T-cell (primary cell): ENCODE results near the gene CTXND2. TPM values are rescaled to one million over a fixed set of nuclear protein-coding genes. Genes with fewer than 3 reads are reported as not detected.

Source experiments
- ATAC-seq, 4 experiments: fragments of 200-7000 bp in 3 of 4; fragments of 150-1000 bp in 1 of 4; cut with Tn5 transposase; replicated peaks in 1 of 4; 1 replicate in 3 of 4; 2 replicates in 1 of 4; pipeline ENCODE4 v1.10.0; 2021; ENCODE audit warnings: moderate library complexity in 3 of 4, mild to moderate bottlenecking in 2 of 4, moderate number of reproducible peaks in 1 of 4
- CTCF ChIA-PET, 2 donors: fragments of 300-600 bp; sonication (Branson Sonifier 250); formaldehyde crosslinking; loops; one replicate each; lab custom pipeline; 2022; ENCODE audit warnings: antibody characterized with exemption in 2 of 2; lab: Charles Lee
- POLR2A ChIA-PET, 2 donors: fragments of 300-600 bp; sonication (Branson Sonifier 250); formaldehyde crosslinking; loops; one replicate each; lab custom pipeline; 2022; ENCODE audit warnings: antibody characterized with exemption in 2 of 2; lab: Charles Lee
- DNase-seq, 35 experiments: peaks; one replicate each; pipeline versions ENCODE4 v3.0.0 to v3.0.0-alpha.2; 2013 to 2023
- H3K27ac ChIP-seq: one replicate; pipeline ENCODE4 v1.5.1; 2013; ENCODE audit warnings: low read length
- H3K27me3 ChIP-seq, 2 experiments: replicated peaks in 1 of 2; 1 replicate in 1 of 2; 2 replicates in 1 of 2; pipeline versions ENCODE4 v1.6.1 to v1.7.0; 2013; ENCODE audit warnings: low read length in 1 of 2, mixed read lengths in 1 of 2; ENCODE audit not compliant: control insufficient read depth in 2 of 2, insufficient read depth in 2 of 2; ENCODE audit errors: extremely low read depth in 1 of 2
- H3K36me3 ChIP-seq, 2 donors: 1 replicate in 1 of 2; 2 replicates in 1 of 2; pipeline versions ENCODE4 v1.6.1 to v1.7.0; 2013; ENCODE audit warnings: low read length in 1 of 2; ENCODE audit not compliant: control insufficient read depth in 2 of 2, insufficient read depth in 1 of 2; ENCODE audit errors: extremely low read depth in 1 of 2
- H3K4me1 ChIP-seq, 2 experiments: 1 replicate in 1 of 2; 2 replicates in 1 of 2; pipeline versions ENCODE4 v1.6.1 to v1.7.0; 2013; ENCODE audit warnings: low read length in 2 of 2, mixed read lengths in 1 of 2; ENCODE audit not compliant: insufficient read depth in 2 of 2, control insufficient read depth in 1 of 2; ENCODE audit errors: extremely low read depth in 1 of 2
- H3K4me3 ChIP-seq, 2 donors: 1 replicate in 1 of 2; 2 replicates in 1 of 2; pipeline versions ENCODE4 v1.5.1 to v1.7.0; 2013; ENCODE audit warnings: mild to moderate bottlenecking in 2 of 2, low read length in 1 of 2, moderate library complexity in 1 of 2; ENCODE audit not compliant: control insufficient read depth in 1 of 2; ENCODE audit errors: extremely low read depth in 1 of 2
- H3K9me3 ChIP-seq: 2 replicates; pipeline ENCODE4 v1.7.0; 2013
- H3K27ac Mint-ChIP-seq, 2 donors: one replicate each; pipeline ENCODE4 v1.8.0; 2020 to 2021; ENCODE audit warnings: mild to moderate bottlenecking in 2 of 2, mixed read lengths in 2 of 2
- H3K27me3 Mint-ChIP-seq, 2 donors: one replicate each; pipeline ENCODE4 v1.8.0; 2021 to 2022; ENCODE audit warnings: mixed read lengths in 2 of 2
- H3K36me3 Mint-ChIP-seq: one replicate; pipeline ENCODE4 v1.8.0; 2021; ENCODE audit warnings: mixed read lengths
- H3K4me1 Mint-ChIP-seq, 3 donors: one replicate each; pipeline ENCODE4 v1.8.0; 2020 to 2022; ENCODE audit warnings: mixed read lengths in 3 of 3, mild to moderate bottlenecking in 1 of 3
- H3K4me3 Mint-ChIP-seq, 3 donors: one replicate each; pipeline ENCODE4 v1.8.0; 2020 to 2022; ENCODE audit warnings: mild to moderate bottlenecking in 3 of 3, mixed read lengths in 3 of 3, moderate library complexity in 3 of 3
- H3K9me3 Mint-ChIP-seq, 3 donors: one replicate each; pipeline ENCODE4 v1.8.0; 2020 to 2022; ENCODE audit warnings: mixed read lengths in 3 of 3
- WGBS: methylation state at CpG from one replicate; pipeline ENCODE4 v1.1.5; 2013; ENCODE audit warnings: missing lambda C conversion rate; ENCODE audit not compliant: insufficient coverage; 5-methylcytosine and 5-hydroxymethylcytosine counted together
- total RNA-seq, 35 experiments: library from RNA in 6 of 35; stranded (reverse) in 6 of 35; fragments of 120-200 nt in 1 of 35; gene quantifications; one replicate each; pipeline versions ENCODE4 v1.2.1 to v1.2.4 and lab custom pipeline; 2013 to 2026

CTXND2 gene
- total RNA-seq, 5 donors from 2014 or later (not counting 1 experiment from before 2014, with no cell fraction given), result not detected

- Histone ChIP-seq H3K4me3 (no peak overlapping the region), H3K27ac (no peak overlapping the region), H3K9me3 (no peaks in the 10 kb centered on the region), H3K36me3 (no peaks in the 10 kb centered on the region), H3K4me1 (no peaks in the 10 kb centered on the region), H3K27me3 (no peaks in the 10 kb centered on the region)
- Mint-ChIP-seq H3K27ac (no peak overlapping the region), H3K4me3 (no peak overlapping the region), H3K4me1 (peaks cover 0 to 3% (median 0%) of the 10 kb centered on the region in 3 donors), H3K36me3 (no peaks in the 10 kb centered on the region), H3K9me3 (no peaks in the 10 kb centered on the region), H3K27me3 (no peaks in the 10 kb centered on the region)
- ATAC-seq (no peak), DNase-seq (no peak)
- ChIA-PET POLR2A (interaction anchor here (0.6 to 1.0 kb wide), 3 partner anchors 19 to 88 kb away, joined by 4 to 7 read pairs (median 6); partner anchors contain the start of gene SETDB1 (in 1 of the 2)), CTCF (interaction anchor here in 1 of 2 donors (0.5 to 0.7 kb wide), 2 partner anchors 31 to 372 kb away, joined by 3 to 5 read pairs; no protein-coding TSS in a partner anchor)
- 83% methylated on average over 2 of the region's 2 CpGs for WGBS
Observed at GRCh38 chr1:150906813-150907212, 19.9 kb downstream of the CTXND2 start.

DNA sequence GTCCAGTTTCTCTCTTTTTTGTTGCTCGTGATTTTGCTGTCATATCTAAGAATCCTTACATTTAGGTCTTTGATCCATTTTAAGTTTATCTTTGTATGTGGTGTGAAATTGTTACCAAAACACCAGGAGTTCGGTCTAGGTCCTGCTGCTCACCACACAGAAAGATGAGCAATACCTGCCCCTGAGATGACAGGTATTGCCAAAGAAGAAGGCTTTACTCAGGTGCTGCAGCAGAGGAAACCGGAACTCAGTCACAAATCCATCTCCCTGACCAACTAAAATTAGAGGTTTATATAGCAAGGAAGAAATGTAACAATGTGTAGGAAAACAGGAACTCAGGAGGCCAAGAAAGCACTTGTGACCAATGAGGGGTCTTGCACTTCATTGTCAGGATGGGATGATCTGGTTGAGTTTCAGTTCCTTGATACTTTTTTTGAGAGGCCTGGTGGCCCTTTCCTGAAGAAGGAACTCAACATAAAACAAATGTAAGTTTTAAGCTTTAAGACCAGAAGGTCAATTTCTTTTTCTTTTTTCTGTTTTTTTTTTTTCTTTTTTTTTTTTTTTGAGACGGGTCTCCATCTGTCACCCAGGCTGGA is 22.7 kb downstream of the CTXND2 start:
- CTCF ChIA-PET, result interaction anchor here (0.6 to 0.7 kb wide), 3 partner anchors 32 to 46 kb away, joined by 3 to 4 read pairs (median 3); no protein-coding TSS in a partner anchor

DNA sequence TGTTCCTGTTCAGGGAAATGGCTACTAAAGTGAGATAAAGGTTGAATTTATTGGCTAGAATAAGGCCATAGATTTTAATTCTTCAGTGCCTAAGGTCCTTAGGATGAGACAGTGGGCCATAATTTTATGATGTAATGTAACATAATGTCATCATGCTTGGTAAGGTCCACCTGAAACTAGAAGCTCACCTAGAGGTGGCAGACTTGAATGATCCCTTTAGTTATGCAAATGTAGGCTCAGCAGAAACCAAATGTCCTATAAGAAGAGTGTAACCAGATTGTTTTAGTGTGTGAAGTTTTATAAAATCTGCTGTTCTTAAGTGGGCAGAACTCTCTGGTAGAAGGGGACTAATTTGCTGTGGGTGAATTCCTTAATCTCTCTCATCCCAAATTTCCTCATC is 25.7 kb downstream of the CTXND2 start:
- Histone ChIP-seq H3K4me3 (no peak overlapping the region), H3K27me3 (no peaks in the 10 kb centered on the region), H3K4me1 (no peaks in the 10 kb centered on the region), H3K9me3 (no peaks in the 10 kb centered on the region), H3K27ac (no peak overlapping the region), H3K36me3 (no peaks in the 10 kb centered on the region)
- Mint-ChIP-seq H3K27me3 (no peaks in the 10 kb centered on the region), H3K27ac (no peak overlapping the region), H3K4me3 (no peak overlapping the region), H3K4me1 (peaks cover 0 to 3% (median 0%) of the 10 kb centered on the region in 3 donors), H3K36me3 (no peaks in the 10 kb centered on the region), H3K9me3 (no peaks in the 10 kb centered on the region)
- ChIA-PET CTCF (no interaction called here), POLR2A (interaction anchor here in 1 of 2 donors (0.6 kb wide), 2 partner anchors 35 to 452 kb away, joined by 6 read pairs; no protein-coding TSS in a partner anchor)
- no peak for ATAC-seq
- no peak for DNase-seq

More for the DNA sequence above, 22.7 kb downstream of the CTXND2 start:
- Mint-ChIP-seq H3K36me3 (no peaks in the 10 kb centered on the region), H3K27me3 (no peaks in the 10 kb centered on the region), H3K4me1 (peaks cover 0 to 3% (median 0%) of the 10 kb centered on the region in 3 donors), H3K27ac (no peak overlapping the region), H3K4me3 (no peak overlapping the region), H3K9me3 (no peaks in the 10 kb centered on the region)
- Histone ChIP-seq H3K4me3 (no peak overlapping the region), H3K27me3 (no peaks in the 10 kb centered on the region), H3K36me3 (no peaks in the 10 kb centered on the region), H3K4me1 (no peaks in the 10 kb centered on the region), H3K9me3 (no peaks in the 10 kb centered on the region), H3K27ac (no peak overlapping the region)
- ATAC-seq (no peak), DNase-seq (no peak)
- WGBS, result no CpG with 5 or more reads among the region's 4 CpGs
- POLR2A ChIA-PET, result no interaction called here

- no peak overlapping the region for H3K27ac ChIP-seq
- H3K27me3 ChIP-seq, result peaks cover 0 to 2% of the 10 kb centered on the region in 2 experiments
- ATAC-seq (no peak), DNase-seq (no peak)
- Mint-ChIP-seq H3K36me3 (no peaks in the 10 kb centered on the region), H3K9me3 (no peaks in the 10 kb centered on the region), H3K27ac (no peak overlapping the region), H3K4me3 (no peak overlapping the region), H3K4me1 (peaks cover 3 to 5% (median 4%) of the 10 kb centered on the region in 3 donors), H3K27me3 (no peaks in the 10 kb centered on the region)
- no peak overlapping the region for H3K4me3 ChIP-seq
- no peaks in the 10 kb centered on the region for H3K9me3 ChIP-seq
- H3K4me1 ChIP-seq, result peaks cover 0 to 2% of the 10 kb centered on the region in 2 experiments
- 100% methylated on average over 3 of the region's 7 CpGs for WGBS
- CTCF ChIA-PET, result no interaction called here
- POLR2A ChIA-PET, result no interaction called here
- H3K36me3 ChIP-seq, result no peaks in the 10 kb centered on the region
Observed at GRCh38 chr1:150917387-150917786, 30.5 kb downstream of the CTXND2 start.

- POLR2A ChIA-PET, result interaction anchor here (0.6 to 0.7 kb wide), 2 partner anchors 191 to 254 kb away, joined by 3 to 4 read pairs; no protein-coding TSS in a partner anchor
Observed at GRCh38 chr1:150922519-150922975, 35.6 kb downstream of the CTXND2 start.

GRCh38 chr1:150925080-150925479 is 38.1 kb downstream of the CTXND2 start:
- DNase-seq (peak in 3 of 35 experiments; percentile 4 to 30 (median 10)), ATAC-seq (no peak)
- ChIA-PET CTCF (interaction anchor here (0.6 to 1.4 kb wide), 4 partner anchors 34 to 738 kb away, joined by 3 to 6 read pairs (median 4); partner anchors contain the start of gene GOLPH3L (in 1 of the 2)), POLR2A (interaction anchor here (0.5 to 0.6 kb wide), 2 partner anchors 399 to 596 kb away, joined by 3 to 5 read pairs; no protein-coding TSS in a partner anchor)
- Histone ChIP-seq H3K4me1 (peaks cover 9 to 22% of the 10 kb centered on the region in 2 experiments), H3K4me3 (peak overlapping the region in 1 of 2 donors; percentile 79), H3K27me3 (no peaks in the 10 kb centered on the region), H3K27ac (no peak overlapping the region), H3K9me3 (no peaks in the 10 kb centered on the region), H3K36me3 (peaks cover 0 to 17% of the 10 kb centered on the region in 2 donors)
- Mint-ChIP-seq H3K27me3 (no peaks in the 10 kb centered on the region), H3K4me3 (peak overlapping the region; percentile 92 to 94 (median 93)), H3K27ac (peak overlapping the region; percentile 94 to 95), H3K36me3 (peaks cover 26% of the 10 kb centered on the region), H3K4me1 (peaks cover 23 to 35% (median 27%) of the 10 kb centered on the region in 3 donors), H3K9me3 (no peaks in the 10 kb centered on the region)
- WGBS, result 88% methylated on average over 8 of the region's 23 CpGs

More at GRCh38 chr1:150922519-150922975, 35.6 kb downstream of the CTXND2 start:
- peaks cover 0 to under 1% of the 10 kb centered on the region in 2 donors for H3K36me3 ChIP-seq
- CTCF ChIA-PET, result interaction anchor here (0.6 to 1.9 kb wide), 11 partner anchors 44 to 628 kb away, joined by 3 to 8 read pairs (median 4); partner anchors contain the start of genes ARNT (in 1 of the 2) and GOLPH3L (in 1 of the 2)
- H3K4me3 ChIP-seq, result no peak overlapping the region
- Mint-ChIP-seq H3K9me3 (no peaks in the 10 kb centered on the region), H3K4me3 (peak overlapping the region in 1 of 3 donors; percentile 18), H3K4me1 (peaks cover 18 to 24% (median 22%) of the 10 kb centered on the region in 3 donors), H3K36me3 (peaks cover 3% of the 10 kb centered on the region), H3K27ac (peak overlapping the region in 1 of 2 donors; percentile 39), H3K27me3 (no peaks in the 10 kb centered on the region)
- no CpG with 5 or more reads among the region's 2 CpGs for WGBS
- H3K4me1 ChIP-seq, result peaks cover 6 to 17% of the 10 kb centered on the region in 2 experiments
- DNase-seq (peak; percentile 45 to 82 (median 68)), ATAC-seq (peak; percentile 37 to 51 (median 44))
- H3K9me3 ChIP-seq, result no peaks in the 10 kb centered on the region
- peaks cover 0 to 2% of the 10 kb centered on the region in 2 experiments for H3K27me3 ChIP-seq
- no peak overlapping the region for H3K27ac ChIP-seq
